Brain microvascular endothelial cell (primary cell): ENCODE results near the gene TIPIN.
"Not testable (repeated sequence)": the region's sequence is repeated elsewhere in the genome, so short reads cannot be mapped to it uniquely, and the experiment has no call there.

ENCODE experiments used
- DNase-seq: peaks from one replicate; pipeline ENCODE4 v3.0.0-alpha.2; 2020
- H3K27ac ChIP-seq: fragments of 250-450 bp; sonication (Bioruptor Pico); 2 replicates; pipeline ENCODE4 v1.5.1; 2020; ENCODE audit warnings: mild to moderate bottlenecking, moderate library complexity
- H3K27me3 ChIP-seq: fragments of 250-450 bp; sonication (Bioruptor Pico); replicated peaks from 2 replicates; pipeline ENCODE4 v1.5.1; 2020; ENCODE audit warnings: mild to moderate bottlenecking
- H3K36me3 ChIP-seq: fragments of 250-450 bp; sonication (Bioruptor Pico); replicated peaks from 2 replicates; pipeline ENCODE4 v1.5.1; 2020; ENCODE audit warnings: mild to moderate bottlenecking
- H3K4me3 ChIP-seq: 2 replicates; pipeline ENCODE4 v1.5.1; 2011; ENCODE audit warnings: low read depth, mild to moderate bottlenecking, control low read depth, low read length, moderate library complexity
- CTCF ChIP-seq: IDR thresholded peaks from 2 replicates; pipeline ENCODE4 v1.5.1; 2011; ENCODE audit warnings: low read depth, mild to moderate bottlenecking, moderate library complexity, low read length, control low read depth, inconsistent platforms; ENCODE audit errors: missing control alignments
- in situ Hi-C: cut with HindIII; loops from 2 replicates; pipeline ENCODE4 v1.10.0; 2017; ENCODE audit warnings: low sequenced_read_pairs, low pct_ligation_motif_present

The TIPIN gene

GRCh38 chr15:66374179-66374578 lies 17.7 kb upstream of the TIPIN start:
- Histone ChIP-seq H3K27me3 (no peaks in the 10 kb centered on the region), H3K36me3 (no peaks in the 10 kb centered on the region), H3K27ac (no peak overlapping the region), H3K4me3 (no peak overlapping the region)
- no peak for DNase-seq
- in situ Hi-C loops: no loop called here
- no peak for TF ChIP-seq CTCF

- DNase-seq: no peak
- H3K27ac ChIP-seq: peak overlapping the region; percentile 29
- TF ChIP-seq CTCF: no peak
- H3K36me3 ChIP-seq: no peaks in the 10 kb centered on the region
- H3K27me3 ChIP-seq: no peaks in the 10 kb centered on the region
- peak overlapping the region; percentile 33 for H3K4me3 ChIP-seq
- in situ Hi-C loops: no loop called here
Measured at GRCh38 chr15:66369773-66370651, 13.5 kb upstream of the TIPIN start.

- H3K36me3 ChIP-seq: no peaks in the 10 kb centered on the region
- no peak for DNase-seq
- no peak overlapping the region for H3K27ac ChIP-seq
- H3K4me3 ChIP-seq: no peak overlapping the region
- H3K27me3 ChIP-seq: no peaks in the 10 kb centered on the region
- in situ Hi-C loops: no loop called here
- no peak for TF ChIP-seq CTCF
Measured at GRCh38 chr15:66364944-66365528, 8.6 kb upstream of the TIPIN start.

GRCh38 chr15:66362776-66363175 lies 6.3 kb upstream of the TIPIN start:
- DNase-seq: no peak
- H3K27me3 ChIP-seq: no peaks in the 10 kb centered on the region
- H3K36me3 ChIP-seq: no peaks in the 10 kb centered on the region
- no peak overlapping the region for H3K27ac ChIP-seq
- H3K4me3 ChIP-seq: no peak overlapping the region
- no peak for TF ChIP-seq CTCF
- in situ Hi-C loops: no loop called here

- in situ Hi-C loops, DNase-seq: not testable (repeated sequence)
Measured at GRCh38 chr15:66361745-66362460, 5.4 kb upstream of the TIPIN start.

GRCh38 chr15:66359740-66360139 lies 3.3 kb upstream of the TIPIN start:
- H3K36me3 ChIP-seq: no peaks in the 10 kb centered on the region
- H3K27me3 ChIP-seq: no peaks in the 10 kb centered on the region
- DNase-seq: no peak
- no peak overlapping the region for H3K27ac ChIP-seq
- no peak overlapping the region for H3K4me3 ChIP-seq
- TF ChIP-seq CTCF: no peak
- in situ Hi-C loops: no loop called here

More at GRCh38 chr15:66361745-66362460, 5.4 kb upstream of the TIPIN start:
- not testable (repeated sequence) for H3K27me3 ChIP-seq, H3K36me3 ChIP-seq, H3K27ac ChIP-seq, H3K4me3 ChIP-seq
